ENCODE data around the gene RREB1.

DNA sequence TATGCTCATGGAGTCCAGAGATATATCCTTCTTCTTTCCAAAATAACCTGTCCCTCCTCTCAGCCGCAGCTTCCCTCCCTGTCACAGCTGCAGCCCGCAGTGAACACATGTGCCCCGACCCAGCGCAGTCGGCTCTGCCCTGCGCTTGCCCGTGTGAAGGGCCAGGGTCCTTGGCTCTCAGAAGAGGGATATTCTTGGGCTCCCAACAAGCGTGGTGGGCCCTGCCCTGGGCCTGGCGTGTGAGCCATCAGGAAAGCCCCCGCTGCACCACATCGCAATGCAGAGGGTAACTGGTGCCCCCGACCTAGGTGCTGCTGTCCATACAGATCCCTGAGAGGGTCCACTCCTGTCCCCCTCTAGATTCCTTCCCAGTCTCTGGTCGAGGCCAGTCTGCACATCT, 140.1 kb downstream of the RREB1 start:
- TF ChIP-seq, protein P1, sequence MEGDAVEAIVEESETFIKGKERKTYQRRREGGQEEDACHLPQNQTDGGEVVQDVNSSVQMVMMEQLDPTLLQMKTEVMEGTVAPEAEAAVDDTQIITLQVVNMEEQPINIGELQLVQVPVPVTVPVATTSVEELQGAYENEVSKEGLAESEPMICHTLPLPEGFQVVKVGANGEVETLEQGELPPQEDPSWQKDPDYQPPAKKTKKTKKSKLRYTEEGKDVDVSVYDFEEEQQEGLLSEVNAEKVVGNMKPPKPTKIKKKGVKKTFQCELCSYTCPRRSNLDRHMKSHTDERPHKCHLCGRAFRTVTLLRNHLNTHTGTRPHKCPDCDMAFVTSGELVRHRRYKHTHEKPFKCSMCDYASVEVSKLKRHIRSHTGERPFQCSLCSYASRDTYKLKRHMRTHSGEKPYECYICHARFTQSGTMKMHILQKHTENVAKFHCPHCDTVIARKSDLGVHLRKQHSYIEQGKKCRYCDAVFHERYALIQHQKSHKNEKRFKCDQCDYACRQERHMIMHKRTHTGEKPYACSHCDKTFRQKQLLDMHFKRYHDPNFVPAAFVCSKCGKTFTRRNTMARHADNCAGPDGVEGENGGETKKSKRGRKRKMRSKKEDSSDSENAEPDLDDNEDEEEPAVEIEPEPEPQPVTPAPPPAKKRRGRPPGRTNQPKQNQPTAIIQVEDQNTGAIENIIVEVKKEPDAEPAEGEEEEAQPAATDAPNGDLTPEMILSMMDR (IDR thresholded peaks at IDR 0.05): no peak
- no peak for TF ChIP-seq POLR2A (IDR thresholded peaks at IDR 0.05)

Measured in adrenal gland (tissue), 5 donors.